HG02973 (cell line): ENCODE measurements around the gene SMU1.
"Not testable (repeated sequence)": the region's sequence is repeated elsewhere in the genome, so short reads cannot be mapped to it uniquely, and the experiment has no call there.

Source experiments
- ATAC-seq: cut with Tn5 transposase; IDR thresholded peaks from one replicate; pipeline ENCODE4 v1.9.1; 2021; ENCODE audit warnings: moderate library complexity; ENCODE audit not compliant: unreplicated experiment

Gene SMU1

GRCh38 chr9:33014665-33015014 is 61.8 kb downstream of the SMU1 start:
- ATAC-seq, result no peak

DNA sequence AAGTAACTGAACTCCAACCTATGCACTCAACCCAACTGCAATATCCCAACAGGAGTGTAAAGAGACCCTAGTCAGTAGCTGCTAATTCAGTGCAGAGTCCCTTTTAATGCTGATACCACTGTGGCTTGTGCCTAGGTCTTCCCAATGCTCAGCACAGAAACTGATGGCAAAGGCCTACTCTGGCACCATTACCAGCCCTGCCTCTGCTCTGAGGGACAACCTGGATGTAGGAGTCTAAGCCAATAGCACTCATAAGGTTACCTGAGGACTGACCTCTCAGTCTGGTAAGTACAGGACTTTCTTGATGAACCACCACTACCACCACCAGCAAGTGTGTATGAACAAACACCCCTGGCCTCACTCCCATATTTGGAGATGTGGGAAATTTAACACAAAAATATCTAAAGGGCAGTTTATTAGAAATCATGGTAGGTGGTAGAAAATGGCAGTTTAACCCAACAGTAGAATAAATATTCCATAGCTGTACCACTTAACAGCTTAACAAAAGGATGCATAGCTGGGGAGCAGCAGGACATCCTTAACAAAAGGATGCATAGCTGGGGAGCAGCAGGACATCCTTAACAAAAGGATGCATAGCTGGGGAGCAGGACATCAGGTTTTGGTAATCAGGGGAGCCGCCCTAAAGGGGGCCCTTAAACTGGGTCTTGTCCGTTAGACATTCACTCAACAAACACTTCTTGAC is 62.4 kb downstream of the SMU1 start:
- ATAC-seq, result no peak

GRCh38 chr9:33012328-33013069 is 64.0 kb downstream of the SMU1 start:
- no peak for ATAC-seq

DNA sequence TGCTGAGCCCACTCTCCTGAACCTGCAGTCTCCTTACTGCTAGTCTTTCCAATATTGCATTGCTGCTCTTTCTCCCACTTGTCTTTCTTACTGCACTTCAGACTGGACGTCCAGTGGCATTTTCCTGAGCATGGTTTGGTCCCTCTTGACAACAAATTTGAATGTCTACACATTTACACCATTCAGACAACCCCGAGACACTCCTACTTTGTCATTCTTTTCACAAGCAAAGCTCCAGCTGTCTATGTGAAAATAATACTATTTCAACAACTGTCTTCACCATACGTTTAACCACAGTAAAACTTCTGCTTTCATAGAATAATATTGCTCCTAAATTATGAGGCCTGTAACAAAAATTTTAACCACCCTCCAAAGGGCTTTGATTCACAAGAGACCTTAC is 64.6 kb downstream of the SMU1 start:
- ATAC-seq, result no peak

- ATAC-seq, result no peak
Observed at GRCh38 chr9:33007755-33008154, 68.7 kb downstream of the SMU1 start.

DNA sequence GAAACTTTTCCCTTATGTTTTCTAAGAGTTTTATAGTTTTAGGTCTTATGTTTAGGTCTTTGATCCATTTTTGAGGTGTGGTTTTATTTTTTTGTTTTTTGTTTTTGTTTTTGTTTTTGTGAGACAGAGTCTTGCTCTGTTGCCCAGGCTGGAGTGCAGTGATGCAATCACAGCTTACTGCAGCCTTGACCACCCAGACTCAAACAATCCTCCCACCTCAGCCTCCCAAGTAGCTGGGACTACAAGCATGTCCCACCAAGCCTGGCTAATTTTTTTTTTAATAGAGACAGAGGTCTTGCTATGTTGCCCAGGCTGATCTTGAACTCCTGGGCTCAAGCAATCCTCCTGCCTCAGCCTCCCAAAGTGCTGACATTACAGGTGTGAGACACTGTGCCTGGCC is 71.1 kb downstream of the SMU1 start:
- ATAC-seq, result not testable (repeated sequence)

- not testable (repeated sequence) for ATAC-seq
Observed at GRCh38 chr9:33000682-33001055, 75.8 kb downstream of the SMU1 start.

DNA sequence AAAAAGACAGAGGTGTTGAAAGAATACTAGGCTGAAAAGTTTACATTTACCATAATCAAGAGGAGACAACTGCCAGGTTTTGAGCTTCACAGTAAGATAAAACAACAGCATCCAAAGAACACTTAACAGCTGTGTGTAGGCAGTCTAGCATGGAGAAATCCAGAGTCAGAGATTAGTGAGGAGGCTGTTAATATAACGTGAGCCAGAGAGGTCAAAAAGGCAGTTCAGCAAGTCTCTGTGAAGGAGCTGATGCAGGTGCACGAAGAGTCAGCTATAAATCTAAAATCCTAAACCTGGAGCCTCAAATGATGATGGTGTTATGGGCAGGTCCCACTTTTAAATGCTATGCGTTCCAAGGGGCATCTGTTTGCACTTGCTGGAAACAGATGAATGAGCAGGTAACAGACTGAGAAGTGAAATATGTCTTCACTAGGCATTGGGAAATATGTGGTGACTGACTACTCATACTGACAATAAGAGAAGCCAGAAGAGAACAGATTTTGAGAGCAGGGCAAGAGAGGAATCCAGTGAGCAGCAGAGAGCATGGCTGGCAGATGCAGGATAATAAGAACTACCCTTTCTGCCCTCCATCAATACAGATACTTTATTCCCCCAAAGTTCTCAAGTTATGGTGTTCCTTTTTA is 83.8 kb downstream of the SMU1 start:
- ATAC-seq, result no peak

DNA sequence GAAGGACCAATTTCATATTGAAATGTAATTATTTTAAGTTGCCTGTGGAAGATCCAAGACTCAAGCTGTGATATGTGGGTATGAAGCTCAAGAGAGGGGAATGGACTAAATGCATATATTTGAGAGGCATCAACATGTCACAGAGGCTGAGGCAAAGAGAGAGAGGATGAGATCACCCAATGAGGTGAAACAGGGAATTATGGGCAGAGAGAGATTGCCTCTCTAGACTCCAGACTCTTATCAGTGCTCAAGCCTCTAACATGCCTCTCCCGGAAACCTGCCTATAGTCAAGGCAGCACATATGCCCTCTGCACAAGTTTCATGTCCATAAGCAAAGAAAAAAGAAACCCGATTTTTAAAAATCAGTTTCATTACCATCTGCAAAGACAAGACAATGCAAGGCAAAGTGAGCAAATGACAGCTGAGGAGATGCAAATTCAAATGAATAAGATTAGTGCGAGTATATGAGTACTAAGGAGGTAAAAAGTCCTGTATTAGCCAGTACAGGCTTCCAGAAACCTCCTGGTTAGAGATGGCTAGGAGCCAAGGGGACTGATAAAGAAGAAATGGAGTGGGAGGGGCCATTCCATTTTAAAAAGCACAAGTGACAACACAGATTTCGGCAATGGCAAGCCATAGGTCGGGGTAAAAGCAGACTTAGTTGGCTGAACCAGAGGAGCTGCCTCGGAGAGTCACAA is 84.4 kb downstream of the SMU1 start:
- ATAC-seq, result no peak
